Measurements from ENCODE around the gene FSTL5.
A peak's percentile ranks its signal among the peaks of the same experiment; 100 is the strongest.

Gene FSTL5

GRCh38 chr4:161581262-161582230 lies 582.3 kb downstream of the FSTL5 start:
- DNase-seq (ENCODE audit: low spot score), result no peak

- no peak for DNase-seq (ENCODE audit: low spot score)
Measured at GRCh38 chr4:161577579-161578301, 586.1 kb downstream of the FSTL5 start.

DNA sequence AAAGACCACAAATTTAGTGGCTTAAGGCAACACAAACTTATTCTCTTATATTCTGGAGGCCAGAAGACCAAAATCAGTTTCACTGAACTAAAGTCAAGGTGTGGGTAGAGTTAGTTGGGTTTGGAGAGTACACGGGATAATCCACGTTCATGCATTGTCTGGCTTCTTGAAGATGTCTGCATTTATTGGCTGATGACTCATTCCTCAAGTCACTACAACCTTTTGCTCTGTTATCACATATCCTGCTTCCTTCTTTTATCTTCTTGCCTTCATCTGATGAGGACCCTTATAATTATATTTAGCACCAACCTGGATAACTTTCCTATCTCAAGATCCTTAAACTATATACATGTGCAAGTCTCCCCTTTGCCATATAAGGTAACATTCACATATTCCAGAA lies 590.0 kb downstream of the FSTL5 start:
- DNase-seq (ENCODE audit: low spot score), result peak; percentile 5

DNA sequence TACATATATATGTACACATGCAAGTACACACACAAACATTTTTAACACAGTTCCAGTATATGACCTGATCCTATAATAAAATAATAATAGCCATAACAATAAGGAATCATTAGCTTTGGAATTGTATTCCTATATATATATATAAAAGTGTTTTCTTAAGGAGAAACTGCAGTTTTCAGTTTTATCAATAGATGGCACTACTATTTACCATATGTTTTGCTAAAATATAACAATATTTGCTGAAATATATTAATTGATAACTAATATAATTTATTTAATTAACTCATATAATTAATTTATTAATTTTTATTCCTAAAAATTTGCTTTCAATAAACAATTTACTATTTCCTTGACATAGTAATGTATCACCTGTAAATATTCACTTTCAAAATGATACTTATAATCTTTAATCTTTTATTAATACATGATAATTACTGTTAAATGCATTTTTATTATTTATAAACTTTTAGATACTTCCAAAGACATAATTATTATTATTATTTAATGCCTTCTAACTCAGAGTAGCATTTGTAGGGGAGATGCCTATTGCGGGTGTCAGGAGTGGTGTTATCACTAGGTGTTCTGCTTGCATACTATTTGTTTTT lies 599.5 kb downstream of the FSTL5 start:
- peak; percentile 29 for DNase-seq (ENCODE audit: low spot score)

DNA sequence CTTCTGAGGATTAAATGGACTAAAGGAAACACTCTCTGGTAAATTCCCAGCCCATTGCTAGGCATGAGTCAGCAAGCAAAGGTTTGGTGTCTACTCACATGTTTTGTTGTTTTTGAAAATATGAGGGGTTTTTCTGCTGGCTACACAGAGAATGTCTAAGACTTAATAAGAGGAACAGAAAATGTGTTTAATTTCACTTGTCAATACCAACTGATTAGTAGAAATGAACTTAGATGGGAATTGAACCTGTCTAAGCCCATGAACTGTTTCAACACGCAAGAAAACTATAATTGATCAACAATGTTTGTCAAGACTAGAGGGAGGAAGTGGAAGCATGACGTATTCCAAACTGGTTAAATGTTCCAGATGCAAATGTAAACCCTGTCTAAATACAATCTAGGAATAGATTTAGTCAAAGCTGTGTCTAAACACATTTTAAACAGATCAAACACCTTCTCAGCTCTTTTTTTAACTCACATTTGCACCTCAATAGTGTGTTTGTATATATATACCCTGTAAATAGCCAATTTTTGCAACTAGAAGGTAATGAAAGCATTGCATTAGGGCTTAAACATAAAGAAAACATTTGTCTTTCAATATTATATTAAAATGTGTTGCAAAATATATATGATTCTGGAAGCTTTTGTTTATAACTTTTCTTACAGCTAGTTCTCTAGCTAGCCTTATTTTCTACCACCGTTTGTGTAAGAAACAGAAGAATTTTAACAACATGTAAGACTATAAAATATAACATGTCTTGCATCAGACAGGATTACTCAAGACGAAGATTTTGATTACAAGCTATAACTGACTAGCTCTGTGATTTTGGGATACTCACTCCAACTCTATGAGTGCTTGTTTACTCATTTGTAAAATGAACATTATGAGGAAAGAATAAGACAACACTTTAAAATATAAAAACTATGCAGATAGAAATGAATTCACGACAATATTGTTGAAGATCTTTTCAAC lies 607.8 kb downstream of the FSTL5 start:
- DNase-seq (ENCODE audit: low spot score), result peak; percentile 5

GRCh38 chr4:161554372-161554990 lies 609.3 kb downstream of the FSTL5 start:
- no peak for DNase-seq (ENCODE audit: low spot score)

- peak; percentile 33 for DNase-seq (ENCODE audit: low spot score)
Measured at GRCh38 chr4:161546902-161547301, 616.9 kb downstream of the FSTL5 start.

DNA sequence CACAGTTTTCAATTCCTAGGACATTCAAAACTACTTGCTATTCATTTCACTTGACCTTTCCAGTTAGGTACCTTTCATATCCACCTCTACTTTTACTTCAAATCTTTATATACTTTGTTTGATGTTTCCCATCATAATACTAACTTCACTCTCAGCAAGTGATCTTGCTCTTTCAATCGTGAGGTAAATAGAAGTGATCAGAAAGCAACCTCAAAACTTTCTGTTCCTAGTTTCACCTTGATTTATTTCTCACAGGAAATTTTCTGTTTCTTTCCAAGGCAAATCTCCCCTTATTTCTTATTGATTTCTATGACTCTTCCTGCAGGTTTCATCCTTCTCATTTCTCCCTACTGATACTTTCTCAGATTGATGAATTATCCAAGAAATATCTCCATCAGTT lies 623.5 kb downstream of the FSTL5 start:
- DNase-seq (ENCODE audit: low spot score), result no peak

DNA sequence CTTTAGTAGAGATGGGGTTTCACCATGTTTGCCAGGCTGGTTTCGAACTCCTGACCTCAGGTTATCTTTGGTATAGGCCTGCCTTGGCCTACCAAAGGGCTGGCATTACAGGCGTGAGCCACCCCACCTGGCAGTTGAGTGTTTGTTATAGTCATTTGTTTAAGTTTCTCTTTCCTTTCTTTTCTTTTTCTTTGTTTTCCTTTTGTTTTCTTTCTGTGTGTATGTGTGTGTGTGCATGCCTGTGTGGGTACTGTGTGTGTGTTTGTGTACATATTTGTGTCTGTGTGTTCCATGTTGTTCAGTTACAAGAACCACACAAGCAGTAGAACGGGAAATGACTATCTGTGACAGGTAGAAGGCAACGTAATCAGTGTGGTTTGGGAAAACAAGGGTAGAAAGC lies 624.9 kb downstream of the FSTL5 start:
- no peak for DNase-seq (ENCODE audit: low spot score)

DNA sequence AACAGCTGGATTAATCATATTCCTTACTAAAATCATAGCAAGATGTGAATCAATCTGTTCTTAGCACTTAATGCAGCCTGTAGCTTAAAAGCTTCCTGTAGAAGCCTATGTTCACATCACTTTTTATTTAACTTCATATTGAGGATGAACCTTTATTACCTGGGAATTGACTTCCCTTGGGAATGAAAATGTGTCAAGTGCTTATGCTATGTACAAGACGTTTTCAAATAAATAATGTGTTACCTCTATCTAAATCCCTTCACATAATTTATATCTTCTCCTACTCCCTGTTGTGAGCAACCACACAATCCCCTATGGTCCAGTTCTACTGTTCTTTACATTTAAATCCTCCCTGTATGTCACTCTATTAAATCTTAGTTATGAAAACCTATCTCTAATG lies 633.1 kb downstream of the FSTL5 start:
- DNase-seq (ENCODE audit: low spot score), result no peak

- no peak for DNase-seq (ENCODE audit: low spot score)
Measured at GRCh38 chr4:161525121-161525520, 638.7 kb downstream of the FSTL5 start.

DNA sequence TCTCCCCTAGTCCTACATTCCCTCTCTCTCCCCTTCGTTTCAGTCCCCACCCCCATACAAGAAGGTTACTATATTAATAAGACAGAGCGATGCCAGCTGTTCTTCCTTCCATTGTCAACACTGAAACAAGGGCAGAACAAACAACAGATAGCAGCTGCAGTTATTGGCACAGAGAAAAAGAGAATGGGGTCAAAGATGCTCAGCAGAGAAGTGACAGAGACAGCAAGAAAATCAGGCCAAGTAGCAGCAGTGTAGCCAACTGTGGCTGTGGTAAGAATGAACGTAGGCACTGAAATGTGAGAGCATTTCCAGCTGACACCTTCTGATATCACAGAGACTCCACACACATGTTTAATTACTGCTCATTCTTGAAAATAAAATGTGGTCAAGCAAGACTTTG lies 641.8 kb downstream of the FSTL5 start:
- no peak for DNase-seq (ENCODE audit: low spot score)

GRCh38 chr4:161519611-161520010 lies 644.2 kb downstream of the FSTL5 start:
- no peak for DNase-seq (ENCODE audit: low spot score)

- no peak for DNase-seq (ENCODE audit: low spot score)
Measured at GRCh38 chr4:161517941-161518340, 645.9 kb downstream of the FSTL5 start.

DNA sequence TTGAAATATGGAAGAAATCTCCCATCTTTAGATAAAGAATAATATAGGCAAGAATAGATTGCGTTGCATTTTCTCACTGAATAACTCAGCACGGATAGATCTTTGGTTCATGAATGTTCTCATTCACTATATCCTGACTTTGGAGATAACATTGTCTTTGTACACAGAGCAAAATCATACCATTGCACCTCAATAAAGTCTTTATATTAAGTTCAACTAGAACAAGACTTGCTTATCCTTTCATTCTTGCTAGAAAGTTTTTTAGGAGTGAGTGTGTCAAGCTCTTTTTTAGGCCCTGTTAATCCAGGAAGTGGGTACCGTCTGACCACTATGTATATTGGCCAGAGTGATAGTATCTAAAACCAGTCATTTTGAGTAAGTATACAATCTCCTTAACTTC lies 658.7 kb downstream of the FSTL5 start:
- DNase-seq (ENCODE audit: low spot score), result no peak

DNA sequence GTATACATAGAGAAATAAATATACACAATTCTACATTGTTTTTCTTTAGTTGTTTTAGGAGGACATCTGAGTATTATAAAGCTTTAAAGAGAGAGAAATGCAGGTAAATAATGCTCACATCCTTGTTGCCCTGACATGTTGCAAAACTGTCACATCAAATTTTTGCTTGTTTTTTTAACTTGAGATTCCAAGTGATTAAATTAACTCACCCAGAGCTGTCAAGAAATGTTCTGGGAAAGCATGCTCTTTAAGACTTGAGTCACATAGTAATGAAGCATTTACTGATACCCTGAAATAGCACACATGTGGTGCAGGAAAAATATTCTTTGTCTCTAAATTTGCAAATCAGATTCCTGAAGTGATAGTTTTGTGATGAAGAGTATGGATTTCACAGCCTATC lies 665.6 kb downstream of the FSTL5 start:
- DNase-seq (ENCODE audit: low spot score), result no peak

DNA sequence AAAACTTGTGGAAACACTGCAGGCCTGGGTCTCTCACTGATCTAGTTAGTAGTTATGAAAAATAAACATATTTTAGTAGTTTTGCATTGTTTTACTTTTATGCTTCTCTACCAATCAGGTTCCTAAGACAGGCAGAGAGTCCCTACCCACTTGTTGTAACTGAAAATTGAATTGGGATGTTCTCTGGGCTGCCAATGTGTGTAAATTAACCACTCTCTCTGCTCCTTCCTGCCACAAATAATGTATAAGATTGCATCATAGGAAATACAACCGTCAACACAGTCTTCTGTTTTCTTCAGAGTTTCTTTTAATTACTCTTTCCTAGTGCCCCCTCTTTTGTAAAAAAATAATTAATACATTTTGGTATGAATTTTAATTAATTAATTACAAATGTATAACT lies 677.3 kb downstream of the FSTL5 start:
- DNase-seq (ENCODE audit: low spot score), result no peak

- DNase-seq (ENCODE audit: low spot score), result no peak
Measured at GRCh38 chr4:161466316-161466715, 697.5 kb downstream of the FSTL5 start.

GRCh38 chr4:161463436-161463835 lies 700.4 kb downstream of the FSTL5 start:
- DNase-seq (ENCODE audit: low spot score), result no peak

DNA sequence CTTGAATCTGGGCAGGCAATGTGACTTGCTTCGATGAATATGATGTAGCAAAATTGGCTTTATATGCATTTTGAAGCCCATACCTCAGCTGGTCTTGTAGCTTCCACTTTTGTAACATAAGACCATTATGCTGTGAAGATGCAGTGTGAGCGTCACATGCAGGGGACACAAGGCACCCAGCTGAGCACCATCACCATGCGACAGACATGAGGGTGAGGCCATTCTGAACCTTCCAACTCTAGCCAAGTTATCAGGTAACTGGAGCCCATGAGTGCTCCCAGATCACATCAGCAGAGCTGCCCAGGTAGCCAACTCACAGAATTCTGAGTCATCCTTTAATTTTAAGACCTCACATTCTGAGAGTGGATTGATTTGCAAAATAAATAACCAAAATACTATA lies 705.9 kb downstream of the FSTL5 start:
- no peak for DNase-seq (ENCODE audit: low spot score)

DNA sequence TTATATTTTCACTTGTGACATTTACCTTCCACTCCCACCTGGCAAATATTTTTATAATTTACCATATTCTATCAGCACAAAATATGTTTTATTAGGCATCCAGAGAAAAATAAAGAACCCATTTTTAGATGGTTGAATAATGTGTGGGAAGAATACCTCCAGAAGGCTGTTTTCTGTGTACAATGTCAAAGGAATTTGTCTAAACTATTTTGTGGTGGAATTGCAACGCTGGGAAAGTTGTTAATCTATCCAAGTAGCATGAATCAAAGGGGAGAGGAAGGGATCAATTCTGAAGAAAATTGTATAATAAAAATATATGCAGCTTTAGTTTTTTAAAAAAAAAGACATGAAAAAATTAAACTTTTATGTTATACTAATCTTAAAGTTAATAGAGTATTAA lies 706.5 kb downstream of the FSTL5 start:
- DNase-seq (ENCODE audit: low spot score), result no peak

Measured in RKO (cell line).